ENCODE data around the gene LRRTM1.

Gene LRRTM1

GRCh38 chr2:80257450-80257849 lies 47.1 kb downstream of the LRRTM1 start:
- TF ChIP-seq EP300 (IDR thresholded peaks at IDR 0.05; ENCODE audit: borderline replicate concordance) (no peak), MAX (IDR thresholded peaks at IDR 0.05) (no peak), CREB1 (IDR thresholded peaks at IDR 0.05; ENCODE audit: low read depth) (no peak), CEBPB (IDR thresholded peaks at IDR 0.05) (no peak), NFIC (IDR thresholded peaks at IDR 0.05) (no peak), TAF1 (IDR thresholded peaks at IDR 0.05; ENCODE audit: low read depth) (no peak), USF1 (IDR thresholded peaks at IDR 0.05) (no peak), RAD21 (IDR thresholded peaks at IDR 0.05; ENCODE audit: low read depth) (no peak), YY1 (IDR thresholded peaks at IDR 0.05; ENCODE audit: low read depth) (no peak), EGR1 (IDR thresholded peaks at IDR 0.05) (no peak), REST (IDR thresholded peaks at IDR 0.05; ENCODE audit: low read depth) (no peak), TEAD4 (IDR thresholded peaks at IDR 0.05) (no peak), ZBTB7A (IDR thresholded peaks at IDR 0.05; ENCODE audit: low read depth) (no peak), TCF12 (IDR thresholded peaks at IDR 0.05; ENCODE audit: low read depth) (no peak), FOXM1 (IDR thresholded peaks at IDR 0.05; ENCODE audit: borderline replicate concordance, low read depth) (no peak)

- no peak for TF ChIP-seq RAD21 (IDR thresholded peaks at IDR 0.05; ENCODE audit: low read depth)
- no peak for TF ChIP-seq USF1 (IDR thresholded peaks at IDR 0.05)
These were observed 47.8 kb downstream of the LRRTM1 start for GRCh38 chr2:80256782-80257167.

- TF ChIP-seq REST (IDR thresholded peaks at IDR 0.05; ENCODE audit: low read depth) (no peak), CREB1 (IDR thresholded peaks at IDR 0.05; ENCODE audit: low read depth) (no peak), EGR1 (IDR thresholded peaks at IDR 0.05) (no peak), TEAD4 (IDR thresholded peaks at IDR 0.05) (no peak), RAD21 (IDR thresholded peaks at IDR 0.05; ENCODE audit: low read depth) (no peak), YY1 (IDR thresholded peaks at IDR 0.05; ENCODE audit: low read depth) (no peak), MAX (IDR thresholded peaks at IDR 0.05) (no peak), USF1 (IDR thresholded peaks at IDR 0.05) (no peak), CEBPB (IDR thresholded peaks at IDR 0.05) (no peak), FOXM1 (IDR thresholded peaks at IDR 0.05; ENCODE audit: borderline replicate concordance, low read depth) (no peak), TCF12 (IDR thresholded peaks at IDR 0.05; ENCODE audit: low read depth) (no peak)
These were observed 48.4 kb downstream of the LRRTM1 start for GRCh38 chr2:80255918-80256781.

- TF ChIP-seq TAF1 (IDR thresholded peaks at IDR 0.05; ENCODE audit: low read depth), result no peak
- TF ChIP-seq RAD21 (IDR thresholded peaks at IDR 0.05; ENCODE audit: low read depth), result no peak
- no peak for TF ChIP-seq TEAD4 (IDR thresholded peaks at IDR 0.05)
- no peak for TF ChIP-seq EP300 (IDR thresholded peaks at IDR 0.05; ENCODE audit: borderline replicate concordance)
- no peak for TF ChIP-seq TCF12 (IDR thresholded peaks at IDR 0.05; ENCODE audit: low read depth)
- no peak for TF ChIP-seq USF1 (IDR thresholded peaks at IDR 0.05)
- TF ChIP-seq FOXM1 (IDR thresholded peaks at IDR 0.05; ENCODE audit: borderline replicate concordance, low read depth), result no peak
- TF ChIP-seq CEBPB (IDR thresholded peaks at IDR 0.05), result no peak
These were observed 52.1 kb downstream of the LRRTM1 start for GRCh38 chr2:80252294-80252986.
